Measurements from ENCODE around the gene UBAC2.

UBAC2 gene

DNA sequence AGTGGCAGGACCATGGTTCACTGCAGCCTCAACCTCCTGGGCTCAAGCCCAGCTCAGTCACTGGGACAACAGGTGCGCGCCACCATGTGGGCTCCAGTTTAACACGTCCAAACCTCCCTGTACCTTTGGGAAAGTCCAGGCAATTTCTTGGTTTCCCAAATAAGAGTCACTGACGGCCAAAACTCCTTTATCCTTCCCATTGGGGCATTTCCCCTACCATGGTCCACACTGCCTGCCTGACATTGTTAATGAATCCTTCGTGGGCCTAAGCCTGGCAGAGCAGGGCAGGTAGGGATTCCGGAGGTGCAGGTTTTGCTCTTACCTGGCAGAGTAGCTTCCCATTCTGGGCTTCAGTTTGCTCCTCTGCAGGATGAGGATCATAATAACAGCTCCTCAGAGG lies 234.5 kb downstream of the UBAC2 start:
- ChIA-PET CTCF (interaction anchor here (0.7 to 3.2 kb wide), 6 partner anchors 10 to 274 kb away, joined by 3 to 19 read pairs (median 4); no protein-coding TSS in a partner anchor), POLR2A (no interaction called here)
- TF ChIP-seq ARNT (IDR thresholded peaks at IDR 0.05), result no peak
- no peak for TF ChIP-seq ELF4 (IDR thresholded peaks at IDR 0.05)
- no peak for TF ChIP-seq HDGF (IDR thresholded peaks at IDR 0.05; ENCODE audit: borderline replicate concordance)
- no peak for TF ChIP-seq SUZ12 (IDR thresholded peaks at IDR 0.05)
- TF ChIP-seq BHLHE40 (IDR thresholded peaks at IDR 0.05; ENCODE audit: borderline replicate concordance), result no peak
- TF ChIP-seq LEF1 (IDR thresholded peaks at IDR 0.05; ENCODE audit: borderline replicate concordance), result no peak
- no peak for TF ChIP-seq FOXA1 (IDR thresholded peaks at IDR 0.05)
- no peak for TF ChIP-seq FOXM1 (IDR thresholded peaks at IDR 0.05; ENCODE audit: borderline replicate concordance)
- TF ChIP-seq NFRKB (IDR thresholded peaks at IDR 0.05), result no peak
- no peak for TF ChIP-seq ZNF384 (IDR thresholded peaks at IDR 0.05)
- TF ChIP-seq CTBP1 (IDR thresholded peaks at IDR 0.05; ENCODE audit: borderline replicate concordance), result no peak
- no peak for TF ChIP-seq L3MBTL2 (conservative IDR thresholded peaks at IDR 0.05)
- no peak for TF ChIP-seq SP1 (IDR thresholded peaks at IDR 0.05)
- TF ChIP-seq, protein P1, sequence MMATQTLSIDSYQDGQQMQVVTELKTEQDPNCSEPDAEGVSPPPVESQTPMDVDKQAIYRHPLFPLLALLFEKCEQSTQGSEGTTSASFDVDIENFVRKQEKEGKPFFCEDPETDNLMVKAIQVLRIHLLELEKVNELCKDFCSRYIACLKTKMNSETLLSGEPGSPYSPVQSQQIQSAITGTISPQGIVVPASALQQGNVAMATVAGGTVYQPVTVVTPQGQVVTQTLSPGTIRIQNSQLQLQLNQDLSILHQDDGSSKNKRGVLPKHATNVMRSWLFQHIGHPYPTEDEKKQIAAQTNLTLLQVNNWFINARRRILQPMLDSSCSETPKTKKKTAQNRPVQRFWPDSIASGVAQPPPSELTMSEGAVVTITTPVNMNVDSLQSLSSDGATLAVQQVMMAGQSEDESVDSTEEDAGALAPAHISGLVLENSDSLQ (IDR thresholded peaks at IDR 0.05), result no peak
- no peak for DNase-seq (ENCODE audit: extremely low spot score)

DNA sequence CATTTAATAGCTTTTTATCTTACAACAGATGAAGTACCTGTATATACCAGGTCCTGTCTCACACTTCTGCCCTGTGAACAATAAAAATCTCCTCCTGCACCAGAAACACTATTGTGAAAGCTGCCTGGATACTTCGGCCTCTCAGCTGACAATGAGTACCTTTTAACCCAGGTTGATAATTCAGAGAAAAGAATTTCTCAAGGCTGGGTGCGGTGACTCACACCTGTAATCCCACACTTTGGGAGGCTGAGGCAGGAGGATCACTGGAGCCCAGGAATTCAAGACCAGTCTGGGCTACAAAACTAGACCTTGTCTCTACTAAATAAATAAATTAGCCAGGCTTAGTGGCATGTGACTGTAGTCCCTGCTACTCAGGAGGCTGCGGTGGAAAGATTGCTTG lies 235.3 kb downstream of the UBAC2 start:
- ChIA-PET CTCF (interaction anchor here (0.7 to 3.2 kb wide), 6 partner anchors 13 to 1261 kb away, joined by 3 to 19 read pairs (median 6); no protein-coding TSS in a partner anchor), POLR2A (no interaction called here)
- no peak for TF ChIP-seq FOXM1 (IDR thresholded peaks at IDR 0.05; ENCODE audit: borderline replicate concordance)
- DNase-seq (ENCODE audit: extremely low spot score), result no peak
